Stimulated activated CD8-positive, alpha-beta memory T cell treated with anti-CD3 and anti-CD28 coated beads, Interleukin-2, amount 100 ng/mL, for 48 hours (primary cell): ENCODE measurements around the gene STARD13.
"Not testable (repeated sequence)": the region's sequence is repeated elsewhere in the genome, so short reads cannot be mapped to it uniquely, and the experiment has no call there.

Experiments
- DNase-seq, 2 donors: peaks; one replicate each; pipeline ENCODE4 v3.0.0-alpha.2; 2020; ENCODE audit warnings: low read depth in 2 of 2

The STARD13 gene

DNA sequence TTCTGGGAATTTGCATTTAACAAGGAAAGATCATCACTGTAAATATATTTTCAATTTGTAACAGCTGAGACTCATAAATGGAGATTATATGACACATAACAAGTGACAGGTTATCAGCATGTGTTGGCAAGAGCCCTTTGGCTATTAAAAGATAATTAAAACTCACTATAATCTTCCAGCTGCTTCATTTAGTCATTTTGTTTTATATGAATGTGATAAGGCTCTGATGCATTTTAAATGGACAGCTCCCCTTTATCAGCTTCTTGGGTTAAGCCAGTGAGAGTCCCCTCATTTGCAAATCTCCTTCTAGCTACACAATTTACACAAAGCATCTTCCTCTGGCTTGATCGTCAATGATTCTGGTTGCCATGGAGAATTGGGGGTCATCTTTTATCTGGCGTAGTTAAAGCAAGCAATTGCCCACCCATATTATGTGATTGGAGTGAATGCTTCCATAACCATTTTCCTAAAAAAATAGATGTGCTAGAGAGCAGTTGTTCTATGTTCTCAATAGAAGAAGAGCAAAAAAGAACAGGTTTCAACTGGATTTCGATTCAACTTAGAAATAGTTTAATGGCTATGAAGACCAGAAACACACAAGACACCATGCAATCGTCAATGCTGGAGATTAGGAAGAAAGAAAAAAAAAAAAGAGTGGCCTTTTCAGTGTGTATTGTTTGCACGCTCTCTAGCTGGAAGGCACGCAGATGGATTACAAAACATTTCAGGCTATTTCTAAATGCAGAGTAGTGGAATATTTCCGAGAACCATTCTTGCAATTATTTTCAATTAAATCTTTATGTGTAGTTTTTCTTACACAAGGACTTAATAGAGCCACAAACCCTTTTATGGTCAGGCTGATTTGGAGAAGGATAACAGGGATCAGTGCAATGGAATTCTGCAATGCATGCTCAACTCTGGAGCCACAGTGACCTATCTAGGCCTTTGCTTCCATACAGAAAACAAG, 27.4 kb downstream of the STARD13 start:
- DNase-seq: no peak

DNA sequence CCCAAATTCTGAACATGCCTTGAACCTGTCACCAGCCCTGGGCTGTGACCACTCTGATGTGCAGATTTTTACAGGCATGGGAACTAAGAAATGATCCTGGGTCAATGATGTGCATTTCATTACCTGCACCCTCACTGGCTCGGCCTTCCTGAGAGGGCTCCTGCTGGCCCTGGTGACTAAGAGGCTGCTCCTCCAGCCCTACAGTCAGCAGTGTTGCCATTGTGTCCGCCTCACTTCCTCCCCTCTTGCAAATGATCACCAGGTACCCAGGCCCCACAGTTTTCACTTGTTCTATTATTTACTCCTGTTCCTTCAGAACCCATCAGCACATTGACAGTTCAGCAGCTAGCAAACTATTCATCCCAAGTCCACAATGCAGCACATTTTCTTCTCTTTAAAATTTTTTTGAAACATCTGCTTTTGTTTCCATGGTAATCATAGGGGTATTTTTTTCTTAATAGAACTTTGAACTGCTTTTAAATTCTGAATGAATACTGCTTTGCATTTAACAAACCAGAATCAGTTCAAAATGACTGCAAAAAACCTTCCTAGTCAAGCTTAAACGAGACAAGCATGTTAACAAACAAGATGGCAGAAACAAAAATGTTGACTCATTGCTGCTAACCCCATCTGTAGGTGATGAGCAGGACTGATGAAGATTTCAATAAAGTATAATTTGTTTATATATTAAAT, 29.3 kb downstream of the STARD13 start:
- no peak for DNase-seq

DNA sequence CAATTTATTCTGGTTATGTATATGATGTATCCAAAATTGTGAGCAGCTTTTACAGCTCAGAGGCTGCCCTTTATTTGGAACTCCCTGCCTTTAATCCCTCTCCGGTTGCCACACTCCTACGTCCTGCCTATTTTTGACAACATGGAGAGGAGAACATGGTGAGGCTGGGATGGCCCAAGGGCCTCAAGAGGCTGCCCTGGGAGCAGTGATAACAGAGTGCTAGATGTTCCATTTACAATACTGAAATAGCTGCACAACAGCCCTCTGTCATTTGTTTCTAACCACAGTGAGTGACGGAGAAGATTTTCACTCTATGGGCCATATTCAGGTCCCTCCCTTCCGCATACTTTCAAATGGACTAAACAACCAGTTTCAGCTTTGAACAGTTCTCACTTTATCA, 33.4 kb downstream of the STARD13 start:
- DNase-seq: no peak

DNA sequence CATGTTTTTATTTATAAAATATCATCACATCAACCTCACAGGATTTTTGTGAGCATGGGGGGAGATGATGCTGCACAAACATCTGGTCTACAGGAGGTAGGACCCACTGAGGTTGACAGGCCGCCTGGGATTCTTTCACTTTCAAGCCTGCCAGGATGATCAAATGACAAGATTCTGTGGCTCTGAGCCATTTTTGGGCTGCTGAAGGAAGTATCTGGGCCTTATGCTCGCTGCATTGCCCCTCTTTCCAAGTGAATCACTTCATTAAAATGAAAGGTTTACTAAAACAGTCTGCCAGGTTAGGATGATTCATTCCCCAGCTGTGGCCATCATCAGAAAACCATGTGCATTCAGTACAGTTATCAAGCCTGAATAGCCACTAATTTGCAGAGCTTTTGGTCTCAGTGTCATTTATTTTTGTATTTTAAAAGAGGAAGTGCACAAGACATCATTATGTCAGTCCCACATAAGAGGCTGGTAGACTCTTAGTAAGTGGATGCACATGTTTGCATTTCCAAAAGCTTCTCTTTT, 34.4 kb downstream of the STARD13 start:
- DNase-seq: no peak

DNA sequence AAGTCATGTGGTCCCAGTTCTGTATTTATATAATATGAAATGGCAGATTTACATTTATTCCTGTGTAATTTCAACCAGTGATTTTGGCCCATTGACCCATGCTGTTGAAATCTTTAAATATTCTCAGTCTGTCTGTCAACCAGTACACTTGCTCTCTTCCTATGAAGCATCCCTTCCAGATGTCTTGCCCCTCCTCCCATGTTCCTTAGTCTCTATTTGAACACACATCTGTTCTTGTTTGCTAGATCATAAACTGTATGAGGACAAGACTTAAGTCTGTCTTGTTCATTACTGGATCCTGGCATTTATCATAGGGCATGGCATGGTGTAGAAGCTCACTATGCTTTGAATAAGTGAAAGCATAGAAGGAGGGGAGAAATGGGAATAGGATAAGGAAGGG, 34.9 kb downstream of the STARD13 start:
- no peak for DNase-seq

DNA sequence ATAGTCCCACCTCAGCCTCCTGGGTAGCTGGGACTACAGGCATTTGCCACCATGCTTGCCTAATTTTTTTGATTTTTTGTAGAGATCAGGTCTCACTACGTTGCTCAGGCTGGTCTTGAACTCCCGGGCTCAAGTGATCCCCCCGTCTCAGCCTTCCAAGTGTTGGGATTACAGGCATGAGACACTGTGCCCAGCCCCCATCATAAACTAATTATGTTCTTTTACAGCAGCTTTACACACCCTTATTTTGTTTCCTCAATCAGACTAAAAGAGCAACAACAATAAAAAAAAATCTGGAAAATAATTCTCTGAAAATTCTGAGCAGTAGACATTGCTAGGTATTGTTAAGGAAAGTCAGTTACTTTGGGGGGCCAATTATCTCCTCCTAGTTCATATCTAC, 35.7 kb downstream of the STARD13 start:
- DNase-seq: no peak

DNA sequence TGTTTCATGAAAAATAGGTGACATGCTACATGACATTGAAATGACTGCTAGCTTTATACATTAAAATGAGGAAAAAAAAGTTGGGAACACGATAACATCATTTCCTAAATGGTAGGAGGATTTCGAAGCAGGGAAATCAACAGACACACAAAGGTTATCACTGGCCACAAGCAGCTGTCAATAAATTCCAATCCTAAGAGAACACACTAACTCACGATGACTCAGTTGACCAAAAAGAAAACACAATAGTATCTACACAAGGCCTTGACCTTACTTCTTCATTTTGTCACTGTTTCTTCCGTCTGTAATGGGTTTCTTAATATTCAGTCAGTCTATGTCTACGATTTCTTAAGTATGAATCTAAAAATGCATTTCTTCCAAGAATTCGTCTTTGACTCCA, 36.5 kb downstream of the STARD13 start:
- no peak for DNase-seq

DNA sequence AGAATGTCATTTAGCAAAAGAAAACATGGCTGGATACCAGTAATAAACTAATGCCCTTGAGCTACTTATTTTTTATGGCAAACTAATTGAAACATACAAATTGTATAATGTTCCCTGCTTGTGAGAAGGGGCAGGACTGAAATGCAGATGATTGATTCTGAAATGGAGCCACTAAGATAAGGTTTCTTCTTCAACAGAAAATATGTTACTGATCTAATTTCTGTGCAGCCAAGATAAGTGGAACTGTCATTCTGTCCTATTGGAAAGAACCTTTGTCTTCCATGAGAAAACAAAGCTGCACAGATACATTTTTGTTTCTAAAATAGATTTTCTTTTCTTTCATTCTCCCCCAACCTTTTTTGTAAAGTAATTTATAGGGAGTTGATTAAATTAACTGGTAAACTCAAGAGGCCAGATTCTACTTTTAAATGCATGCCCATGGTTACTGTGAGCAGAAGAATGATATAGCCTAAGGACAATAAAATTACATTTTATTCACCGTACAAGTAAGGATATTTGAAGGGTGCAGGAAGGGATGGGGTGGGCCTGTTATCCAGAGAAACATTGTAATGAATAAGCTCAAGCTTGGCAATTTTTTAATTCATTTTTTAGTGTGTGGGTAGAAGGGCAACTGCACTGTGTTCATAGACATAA, 39.9 kb downstream of the STARD13 start:
- DNase-seq: no peak

DNA sequence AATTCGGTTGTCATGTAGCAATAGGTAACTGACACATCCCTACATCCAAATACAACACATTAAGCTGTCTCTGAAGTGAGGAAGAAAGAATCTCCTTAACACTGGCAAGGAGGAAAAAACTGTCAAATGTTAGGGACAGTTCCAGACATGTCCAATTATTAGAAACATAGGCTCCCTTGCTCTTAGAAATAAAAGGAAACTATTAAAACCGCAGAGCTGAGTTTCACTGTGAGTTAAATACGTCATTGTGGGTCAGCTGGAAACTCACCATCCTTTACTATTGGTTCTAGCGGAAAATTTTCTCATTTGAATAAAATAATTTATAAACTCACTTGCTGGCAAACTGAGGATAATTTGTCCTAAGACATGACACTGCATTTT, 40.7 kb downstream of the STARD13 start:
- DNase-seq: no peak

DNA sequence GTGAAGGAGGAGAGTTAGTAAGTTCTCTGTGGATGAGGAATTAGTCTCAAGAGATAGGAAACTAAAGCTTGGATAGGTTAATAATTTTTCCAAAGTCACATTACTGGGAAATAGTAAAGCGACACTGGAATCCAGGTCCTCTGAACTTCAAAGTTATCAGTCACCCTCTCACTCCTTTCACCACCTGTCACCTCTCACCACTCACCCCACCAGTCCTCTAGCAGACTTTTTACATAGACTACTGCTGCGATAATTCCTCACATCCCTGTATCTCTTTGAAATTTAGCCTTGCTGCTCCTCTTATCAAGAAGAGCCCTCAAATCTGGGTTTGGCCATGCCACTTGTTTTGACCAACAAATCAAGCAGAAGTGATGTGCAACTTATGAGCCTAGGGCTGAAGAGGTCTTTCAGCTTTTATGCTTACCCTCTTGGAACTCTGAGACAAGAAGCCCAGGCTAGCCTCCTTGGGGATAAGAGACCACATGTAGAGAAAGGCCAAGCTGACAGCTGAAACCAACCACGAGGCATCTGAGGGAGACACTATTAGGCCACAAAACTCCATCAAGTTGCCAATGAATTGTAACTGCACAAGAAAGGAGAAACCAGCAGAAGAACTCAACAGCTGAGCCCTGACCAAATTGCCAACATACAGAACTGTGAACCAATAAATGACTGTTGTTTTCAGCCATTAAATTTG, 41.2 kb downstream of the STARD13 start:
- no peak for DNase-seq

DNA sequence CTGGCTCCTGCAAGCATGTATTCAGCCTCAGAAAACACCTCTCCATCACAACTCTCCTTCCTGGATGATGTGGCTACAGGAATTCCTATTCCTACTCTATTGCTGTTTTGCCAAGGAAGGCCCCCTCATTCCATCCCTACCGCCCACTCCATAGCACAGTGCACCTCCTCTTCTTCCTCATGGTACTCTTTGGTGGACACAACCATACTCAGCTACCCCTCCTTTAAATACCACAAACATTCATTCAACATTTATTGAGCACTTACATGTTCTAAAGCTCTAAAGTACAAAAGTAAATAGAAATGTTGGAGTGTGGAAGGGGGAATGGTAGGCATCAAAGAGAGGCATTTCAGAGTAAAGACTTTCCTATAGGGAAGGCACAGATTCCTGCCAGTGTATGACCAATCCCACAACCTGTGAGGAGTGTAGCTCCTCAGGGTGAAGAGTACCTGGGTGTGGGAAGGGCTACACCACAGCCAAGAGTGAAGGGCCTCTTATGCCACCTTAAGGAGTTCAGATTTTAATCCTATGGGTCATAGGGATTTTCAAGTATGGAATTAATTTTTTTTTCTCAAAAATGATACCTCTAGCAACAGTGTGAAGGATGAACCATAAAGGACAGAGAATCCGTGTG, 42.5 kb downstream of the STARD13 start:
- no peak for DNase-seq

DNA sequence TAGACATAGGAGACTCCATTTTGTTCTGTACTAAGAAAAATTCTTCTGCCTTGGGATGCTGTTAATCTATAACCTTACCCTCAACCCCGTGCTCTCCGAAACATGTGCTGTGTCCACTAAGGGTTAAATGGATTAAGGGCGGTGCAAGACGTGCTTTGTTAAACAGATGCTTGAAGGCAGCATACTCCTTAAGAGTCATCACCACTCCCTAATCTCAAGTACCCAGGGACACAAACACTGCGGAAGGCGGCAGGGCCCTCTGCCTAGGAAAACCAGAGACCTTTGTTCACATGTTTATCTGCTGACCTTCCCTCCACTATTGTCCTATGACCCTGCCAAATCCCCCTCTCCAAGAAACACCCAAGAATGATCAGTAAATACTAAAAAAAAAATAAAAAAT, 43.2 kb downstream of the STARD13 start:
- not testable (repeated sequence) for DNase-seq

DNA sequence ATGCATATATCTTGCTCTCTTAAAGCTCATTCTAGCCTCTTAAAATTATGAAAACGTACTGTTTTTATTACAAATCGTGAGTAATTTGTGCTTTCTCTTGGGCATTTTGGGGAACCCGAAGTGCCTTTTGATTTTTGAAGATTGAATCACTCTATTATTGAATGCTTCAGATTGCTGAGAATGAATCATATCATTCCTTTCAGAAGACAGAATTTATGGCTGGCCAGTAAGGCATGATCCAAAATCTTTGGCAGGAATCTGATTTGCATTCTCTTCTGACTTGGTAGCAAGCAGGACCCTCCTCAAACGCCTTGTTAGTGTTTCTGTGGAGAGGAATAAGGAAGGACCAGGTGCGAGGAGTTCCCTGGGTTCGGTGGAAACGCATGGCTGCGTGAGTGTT, 49.5 kb downstream of the STARD13 start:
- DNase-seq: no peak

DNA sequence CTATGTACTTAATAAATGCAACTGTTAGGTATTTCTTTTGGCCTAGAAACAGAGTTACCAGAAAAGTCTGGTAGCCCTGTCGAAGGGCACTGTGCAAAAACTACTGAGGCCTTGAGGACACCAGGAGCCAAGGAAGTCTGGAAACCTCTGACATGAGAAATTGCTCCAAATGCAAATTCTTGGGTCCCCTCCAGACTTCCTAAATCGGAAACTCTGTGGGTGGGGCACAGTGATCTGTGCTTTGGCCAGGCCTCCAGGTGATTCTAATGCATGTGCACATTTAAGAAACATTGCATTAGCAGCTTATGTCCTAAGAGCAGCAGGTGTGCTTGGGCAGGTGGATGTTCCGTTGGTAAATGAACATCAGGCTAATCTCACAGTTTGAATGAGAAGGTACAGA, 50.0 kb downstream of the STARD13 start:
- no peak for DNase-seq

DNA sequence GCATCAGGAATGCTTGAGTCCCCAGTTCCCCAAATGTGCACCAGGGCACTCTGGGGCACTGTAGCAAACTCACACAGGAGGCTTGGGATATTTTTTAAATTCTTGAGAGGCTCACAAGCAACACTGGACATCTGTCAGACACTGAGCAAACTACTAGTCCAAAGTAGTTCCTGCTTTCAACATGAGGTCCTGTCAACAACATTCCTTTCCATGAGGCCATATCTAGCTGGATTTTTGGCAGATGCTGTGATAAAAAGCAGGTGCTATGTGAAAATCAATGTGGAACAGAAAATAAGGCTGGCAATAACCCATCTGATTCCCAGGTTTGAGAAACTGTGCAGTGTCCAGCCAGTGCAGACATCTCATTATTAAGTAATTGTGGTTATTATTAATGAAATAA, 50.5 kb downstream of the STARD13 start:
- DNase-seq: no peak

DNA sequence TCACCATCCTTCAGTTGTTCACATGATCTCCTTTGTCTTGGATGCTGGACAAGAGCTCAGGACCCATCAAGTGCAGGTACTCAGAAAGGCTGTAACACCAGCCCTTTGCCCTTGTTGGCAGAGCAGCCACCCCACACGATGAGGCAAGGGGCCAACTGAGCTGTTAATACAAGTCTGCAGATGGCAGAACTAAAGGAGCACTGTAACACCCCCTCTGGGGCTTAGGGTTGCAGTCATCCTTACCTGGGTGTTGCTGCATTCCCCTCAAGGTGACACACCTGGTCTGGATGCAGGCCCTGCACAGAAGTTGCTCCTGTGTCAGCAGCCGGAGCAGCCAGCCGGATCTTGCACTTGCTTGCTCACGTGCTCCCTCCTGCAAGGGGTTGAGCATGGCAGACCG, 52.0 kb downstream of the STARD13 start:
- no peak for DNase-seq

DNA sequence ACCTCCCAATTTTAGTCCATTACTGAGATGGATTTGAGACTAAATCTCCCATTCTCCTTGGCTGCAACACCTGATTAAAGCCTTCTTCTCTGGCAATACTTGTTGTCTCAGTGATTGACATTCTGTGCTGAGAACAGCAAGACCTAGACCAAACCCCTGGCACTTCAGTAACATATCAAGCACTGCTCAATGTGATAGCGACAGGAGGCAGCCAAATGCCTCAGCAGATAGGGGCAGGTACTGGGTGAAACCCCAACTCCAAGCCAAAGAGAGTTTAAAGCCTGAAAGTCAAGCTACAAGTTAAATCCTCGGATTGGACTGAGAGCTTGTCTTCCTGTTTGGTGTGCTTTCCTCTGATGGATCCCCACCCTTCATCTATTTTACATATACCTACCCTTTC, 52.7 kb downstream of the STARD13 start:
- no peak for DNase-seq

DNA sequence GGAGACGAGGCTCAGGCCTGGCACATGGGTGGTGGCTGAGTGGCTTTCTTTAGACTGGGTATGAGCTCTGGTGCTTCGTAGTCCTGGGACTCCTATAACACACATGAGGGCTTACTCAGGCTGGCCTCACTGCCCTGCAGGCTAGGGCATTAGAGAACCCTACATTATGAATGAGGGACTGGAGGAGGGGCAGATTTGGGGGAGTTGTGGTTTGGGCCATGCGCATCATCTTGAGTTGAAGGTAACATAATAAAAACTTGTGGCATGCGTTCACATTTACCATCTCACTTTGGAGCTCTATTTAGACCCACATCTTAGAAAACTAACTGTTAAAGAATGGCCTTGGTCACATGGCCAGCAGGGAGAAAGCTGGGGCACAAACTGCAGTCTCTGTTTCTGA, 54.2 kb downstream of the STARD13 start:
- no peak for DNase-seq

DNA sequence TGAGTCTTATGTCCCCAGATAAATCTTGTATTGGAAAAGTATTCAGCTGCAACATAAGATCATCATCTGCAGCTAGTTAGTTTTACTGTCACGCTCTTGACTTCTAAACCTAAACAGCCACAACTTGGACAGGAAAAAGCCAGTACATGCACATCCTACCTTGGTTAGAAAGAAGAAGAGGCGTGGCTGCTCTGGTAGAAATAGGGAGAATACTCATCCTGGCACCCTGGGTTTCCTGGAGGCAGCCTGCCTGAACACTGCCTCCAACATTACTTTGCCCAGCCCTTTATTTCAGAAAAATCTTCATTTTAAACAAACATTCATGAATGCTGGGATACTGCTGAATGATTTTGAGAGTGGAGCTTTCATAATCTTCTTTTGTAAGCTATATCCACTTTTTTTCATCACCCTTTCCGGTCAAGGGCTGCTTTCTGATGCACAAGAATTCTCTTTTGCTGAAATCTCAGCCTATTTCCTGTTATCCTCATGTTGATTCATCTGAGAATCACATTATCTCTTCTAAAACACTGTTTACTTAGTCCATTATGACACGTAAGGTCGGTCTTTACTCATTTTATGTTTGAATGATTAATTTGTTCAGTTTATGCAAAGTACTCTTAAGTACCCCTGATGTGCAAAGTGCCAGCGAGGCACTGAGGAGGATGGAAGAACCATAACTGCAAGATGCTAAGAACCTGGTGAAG, 55.2 kb downstream of the STARD13 start:
- DNase-seq: no peak

DNA sequence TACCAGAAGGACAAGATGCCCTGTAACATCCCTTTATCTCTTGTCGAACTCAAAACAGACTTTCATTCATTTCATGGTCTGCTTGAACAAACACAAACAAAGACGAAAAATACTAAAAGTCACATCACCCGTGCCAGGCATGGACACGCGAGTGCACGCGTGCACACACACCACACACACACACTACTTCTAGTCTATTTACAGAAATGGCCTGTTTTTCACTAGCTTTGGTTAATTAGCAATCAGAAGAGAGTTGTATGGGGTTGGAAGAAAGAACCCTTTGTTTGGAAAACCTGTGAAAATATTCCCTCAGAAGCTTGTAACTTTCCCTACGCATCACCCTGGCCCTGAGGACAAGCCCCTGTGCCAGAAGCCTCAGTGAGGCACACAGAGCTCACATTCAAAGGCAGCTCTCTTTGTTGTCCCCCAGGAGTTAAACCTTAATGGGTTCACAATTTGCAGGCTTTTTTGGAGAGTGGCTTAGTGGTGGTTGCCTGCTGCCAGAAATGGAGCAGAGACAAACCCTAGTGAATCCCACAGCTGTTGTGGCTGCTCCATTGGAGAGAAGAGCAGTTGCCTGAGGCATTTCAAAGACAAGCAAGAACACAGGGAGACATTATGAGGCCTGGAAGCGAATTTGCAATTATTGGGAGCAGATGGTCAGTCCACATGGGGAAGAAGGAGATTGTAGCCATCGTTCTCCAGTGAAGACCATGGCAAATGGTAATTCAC, 55.9 kb downstream of the STARD13 start:
- no peak for DNase-seq
